SJCRH30 (cell line): ENCODE data around the gene CNTN5. TPM values are rescaled to one million over a fixed set of nuclear protein-coding genes. Genes with fewer than 3 reads are reported as not detected.
"Not testable (repeated sequence)": the region's sequence is repeated elsewhere in the genome, so short reads cannot be mapped to it uniquely, and the experiment has no call there.

Experiments used
- DNase-seq, 2 experiments: peaks; one replicate each; pipeline ENCODE4 v3.0.0-alpha.2; 2015 to 2020
- H3K27ac ChIP-seq: fragments of 250-450 bp; sonication (Bioruptor Pico); 2 replicates; pipeline ENCODE4 v1.5.1; 2020; ENCODE audit warnings: mild to moderate bottlenecking, moderate library complexity
- H3K27me3 ChIP-seq: fragments of 250-450 bp; sonication (Bioruptor Pico); 2 replicates; pipeline ENCODE4 v1.5.1; 2020; ENCODE audit warnings: mild to moderate bottlenecking, moderate library complexity
- H3K36me3 ChIP-seq: fragments of 250-450 bp; sonication (Bioruptor Pico); 2 replicates; pipeline ENCODE4 v1.5.1; 2020; ENCODE audit warnings: mild to moderate bottlenecking, moderate library complexity
- H3K4me1 ChIP-seq: fragments of 250-450 bp; sonication (Bioruptor Pico); 2 replicates; pipeline ENCODE4 v1.5.1; 2020; ENCODE audit warnings: mild to moderate bottlenecking, moderate library complexity
- H3K4me3 ChIP-seq: fragments of 250-450 bp; sonication (Bioruptor Pico); 2 replicates; pipeline ENCODE4 v1.5.1; 2020; ENCODE audit warnings: mild to moderate bottlenecking, moderate library complexity
- H3K9me3 ChIP-seq: fragments of 250-450 bp; sonication (Bioruptor Pico); replicated peaks from 2 replicates; pipeline ENCODE4 v1.5.1; 2020; ENCODE audit warnings: mild to moderate bottlenecking, moderate library complexity
- total RNA-seq: library from RNA; depleted of rRNA; stranded (reverse); fragments of >200 nt; shearing (Covaris generic); gene quantifications from 2 replicates; pipeline ENCODE4 v1.2.3, GENCODE V29; 2014

The CNTN5 gene
- total RNA-seq, 1 experiment from 2014 or later, result 0.34 TPM

DNA sequence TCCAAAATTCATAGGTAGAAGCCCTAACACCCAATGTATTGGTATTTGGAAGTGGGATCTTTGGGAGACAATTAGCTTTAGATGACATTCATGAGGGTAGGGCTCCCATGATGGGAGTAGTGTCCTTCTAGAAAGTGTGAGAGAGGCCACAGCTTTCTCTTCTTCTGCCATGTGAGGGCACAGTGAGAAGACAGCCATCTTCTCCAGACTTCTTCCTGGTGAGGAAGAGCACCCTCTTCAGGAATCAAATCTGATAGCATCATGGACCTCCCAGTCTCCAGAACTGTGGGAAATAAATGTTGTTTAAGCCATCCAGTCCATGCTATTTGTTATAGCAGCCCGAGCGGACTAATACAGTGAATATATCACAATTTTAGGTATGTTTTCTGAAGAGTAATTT lies 96.9 kb downstream of the CNTN5 start:
- H3K36me3 ChIP-seq, result no peaks in the 10 kb centered on the region
- DNase-seq, result no peak
- H3K9me3 ChIP-seq, result no peaks in the 10 kb centered on the region
- H3K27ac ChIP-seq, result no peak overlapping the region
- H3K27me3 ChIP-seq, result no peaks in the 10 kb centered on the region
- H3K4me3 ChIP-seq, result no peak overlapping the region
- H3K4me1 ChIP-seq, result no peaks in the 10 kb centered on the region

DNA sequence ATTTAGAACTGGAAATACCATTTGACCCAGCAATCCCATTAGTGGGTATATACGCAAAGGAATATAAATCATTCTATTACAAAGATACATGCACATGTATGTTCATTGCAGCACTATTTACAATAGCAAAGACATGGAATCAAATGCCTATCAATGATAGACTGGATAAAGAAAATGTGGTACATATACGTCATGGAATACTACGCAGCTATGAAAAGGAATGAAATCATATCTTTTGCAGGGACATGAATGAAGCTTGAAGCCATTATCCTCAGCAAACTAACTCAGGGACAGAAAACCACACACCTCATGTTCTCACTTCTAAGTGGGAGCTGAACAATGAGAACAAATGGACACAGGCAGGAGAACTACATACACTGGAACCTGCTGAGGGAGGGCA lies 113.1 kb downstream of the CNTN5 start:
- H3K36me3 ChIP-seq, DNase-seq, H3K9me3 ChIP-seq, H3K27me3 ChIP-seq, H3K4me3 ChIP-seq, H3K4me1 ChIP-seq, H3K27ac ChIP-seq: not testable (repeated sequence)

DNA sequence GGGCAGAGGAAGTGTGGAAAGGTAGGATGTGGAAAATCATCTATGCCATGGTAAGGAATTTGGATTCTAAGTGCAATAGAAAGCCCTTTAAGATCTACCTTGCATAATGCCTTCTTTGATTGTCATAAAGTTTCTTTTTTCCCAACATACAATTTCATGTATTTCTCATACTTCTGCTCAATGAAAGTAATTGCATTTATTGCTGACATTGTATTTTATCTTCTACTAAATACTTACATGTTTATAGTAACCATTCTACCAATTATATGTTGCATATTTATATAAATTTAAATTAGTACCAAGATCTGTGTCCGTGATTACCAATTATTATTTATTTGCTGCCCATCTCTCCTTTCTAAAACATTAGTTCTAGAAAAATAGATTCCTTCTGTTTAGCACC lies 114.8 kb downstream of the CNTN5 start:
- H3K4me1 ChIP-seq, result no peaks in the 10 kb centered on the region
- no peaks in the 10 kb centered on the region for H3K36me3 ChIP-seq
- no peaks in the 10 kb centered on the region for H3K27me3 ChIP-seq
- no peaks in the 10 kb centered on the region for H3K9me3 ChIP-seq
- no peak for DNase-seq
- no peak overlapping the region for H3K27ac ChIP-seq
- no peak overlapping the region for H3K4me3 ChIP-seq

DNA sequence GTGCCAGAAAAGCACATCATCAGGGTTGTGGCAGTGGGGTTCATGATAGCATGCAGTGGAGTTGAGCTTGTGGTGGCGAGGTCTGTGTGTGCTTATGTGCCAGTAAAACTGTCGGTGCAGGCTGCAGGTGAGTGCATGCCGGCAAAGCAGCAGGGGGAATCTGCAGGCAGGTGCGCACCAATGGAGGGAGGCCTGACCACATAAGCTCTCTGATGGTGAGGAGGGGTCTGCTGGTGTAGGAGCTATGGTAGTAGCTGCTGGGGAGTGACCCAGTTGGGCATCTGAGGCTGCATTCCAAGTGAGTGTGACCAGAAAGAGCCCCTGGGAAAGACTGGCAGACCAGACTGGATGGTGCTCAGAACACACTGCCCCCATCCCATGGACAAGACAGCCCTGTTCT lies 121.5 kb downstream of the CNTN5 start:
- H3K27me3 ChIP-seq, result no peaks in the 10 kb centered on the region
- H3K4me3 ChIP-seq, result no peak overlapping the region
- no peaks in the 10 kb centered on the region for H3K36me3 ChIP-seq
- no peak for DNase-seq
- H3K4me1 ChIP-seq, result no peaks in the 10 kb centered on the region
- no peak overlapping the region for H3K27ac ChIP-seq
- no peaks in the 10 kb centered on the region for H3K9me3 ChIP-seq

DNA sequence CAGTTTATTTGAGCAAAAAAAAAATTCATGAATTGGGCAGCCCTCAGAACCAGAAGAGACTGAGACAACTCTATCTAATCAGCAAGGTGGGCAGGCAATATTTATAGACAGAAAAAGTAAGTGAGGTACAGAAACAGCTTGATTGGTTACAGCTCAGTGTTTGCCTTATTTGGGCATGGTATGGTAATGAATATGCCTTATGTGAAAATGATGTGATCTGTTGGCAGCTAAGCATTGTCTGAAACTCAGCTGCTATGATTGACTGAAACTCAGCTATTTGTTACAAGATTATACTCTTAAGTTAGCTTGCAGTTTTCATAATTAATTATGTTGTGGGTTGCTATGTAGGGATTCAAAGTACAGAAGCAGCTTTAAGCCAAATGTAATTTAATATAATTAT lies 127.6 kb downstream of the CNTN5 start:
- Histone ChIP-seq H3K4me1 (no peaks in the 10 kb centered on the region), H3K4me3 (no peak overlapping the region), H3K36me3 (no peaks in the 10 kb centered on the region), H3K9me3 (no peaks in the 10 kb centered on the region), H3K27ac (no peak overlapping the region), H3K27me3 (no peaks in the 10 kb centered on the region)
- DNase-seq, result no peak

DNA sequence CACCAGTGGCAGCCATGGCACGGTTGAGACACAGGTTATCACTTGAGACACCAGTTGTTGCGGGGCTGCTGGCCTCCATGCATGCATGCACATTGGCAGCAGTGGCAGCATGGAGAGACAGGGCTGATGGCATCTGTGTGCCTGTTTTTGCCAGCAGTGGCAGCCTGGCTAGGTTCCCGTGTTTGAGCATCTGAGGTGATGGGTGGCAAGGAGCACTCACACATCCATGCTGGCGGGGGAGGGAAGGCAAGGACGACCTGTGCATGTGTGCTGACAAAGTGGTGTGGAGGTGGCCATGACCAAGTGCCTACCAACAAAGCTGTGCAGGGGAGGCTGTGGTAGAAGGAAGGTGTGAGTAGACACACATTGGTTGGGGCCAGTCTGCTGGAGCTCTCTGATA lies 133.5 kb downstream of the CNTN5 start:
- Histone ChIP-seq H3K27ac (no peak overlapping the region), H3K9me3 (no peaks in the 10 kb centered on the region), H3K4me1 (no peaks in the 10 kb centered on the region), H3K27me3 (no peaks in the 10 kb centered on the region), H3K36me3 (no peaks in the 10 kb centered on the region), H3K4me3 (no peak overlapping the region)
- no peak for DNase-seq

DNA sequence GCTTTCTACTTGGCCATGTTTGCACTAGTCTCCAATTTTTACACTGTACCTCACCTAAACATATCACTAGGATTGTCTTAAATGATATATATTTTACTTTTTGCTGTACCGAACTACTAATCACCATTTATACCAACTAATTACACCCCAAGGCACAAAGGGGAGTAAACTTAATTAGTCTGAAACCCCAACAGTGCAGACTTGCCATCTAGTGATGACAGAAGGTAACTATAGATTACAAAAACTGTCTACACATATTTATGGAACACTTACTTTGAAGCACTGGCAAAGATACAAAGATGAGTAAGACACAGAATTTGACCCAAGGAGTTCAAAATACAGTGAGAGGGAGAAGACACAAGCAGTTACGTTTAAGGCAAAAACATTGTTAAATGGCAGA lies 139.7 kb downstream of the CNTN5 start:
- Histone ChIP-seq H3K36me3 (no peaks in the 10 kb centered on the region), H3K27me3 (no peaks in the 10 kb centered on the region), H3K4me1 (no peaks in the 10 kb centered on the region), H3K4me3 (no peak overlapping the region), H3K27ac (no peak overlapping the region), H3K9me3 (no peaks in the 10 kb centered on the region)
- no peak for DNase-seq

DNA sequence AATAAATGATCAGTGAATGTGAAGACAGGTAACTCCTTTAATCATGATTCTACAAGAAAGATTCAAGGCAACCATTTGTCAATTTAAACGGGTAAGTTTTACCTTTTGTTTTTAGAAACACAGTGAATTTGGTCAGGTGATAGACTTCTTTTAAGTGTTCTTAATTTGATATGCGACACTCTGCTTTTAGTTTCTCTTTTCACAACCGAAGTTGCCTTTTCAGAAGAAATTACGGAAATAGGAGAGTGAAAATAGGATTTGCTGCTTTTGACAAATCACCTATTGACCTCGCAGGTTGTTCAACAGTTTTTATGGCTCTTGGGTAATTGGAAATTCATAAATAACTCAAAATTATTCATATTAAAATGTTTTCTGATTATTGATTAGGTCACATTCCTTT lies 142.1 kb downstream of the CNTN5 start:
- Histone ChIP-seq H3K4me3 (no peak overlapping the region), H3K27me3 (no peaks in the 10 kb centered on the region), H3K4me1 (no peaks in the 10 kb centered on the region), H3K9me3 (no peaks in the 10 kb centered on the region), H3K27ac (no peak overlapping the region), H3K36me3 (no peaks in the 10 kb centered on the region)
- DNase-seq, result no peak

DNA sequence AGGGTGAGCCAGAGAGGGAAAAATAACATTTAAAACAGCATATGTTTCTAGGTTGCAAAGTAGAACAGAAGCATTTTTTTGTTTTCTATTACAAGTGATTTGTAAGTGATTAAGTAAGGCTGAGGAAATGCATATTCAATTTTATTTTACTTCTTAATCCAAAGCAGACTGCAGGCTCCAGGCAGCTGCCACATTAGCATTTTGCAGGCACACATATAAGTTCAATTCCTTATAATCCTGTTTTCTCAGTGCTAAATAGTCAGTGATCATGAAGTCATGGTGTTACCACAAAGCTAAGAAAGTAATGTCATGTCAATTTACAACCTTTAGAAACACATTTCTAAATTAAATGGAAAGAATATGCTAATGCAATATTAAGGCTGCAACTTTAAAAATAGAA lies 149.8 kb downstream of the CNTN5 start:
- Histone ChIP-seq H3K9me3 (no peaks in the 10 kb centered on the region), H3K27ac (no peak overlapping the region), H3K4me3 (no peak overlapping the region), H3K4me1 (no peaks in the 10 kb centered on the region), H3K36me3 (no peaks in the 10 kb centered on the region), H3K27me3 (no peaks in the 10 kb centered on the region)
- DNase-seq, result no peak

DNA sequence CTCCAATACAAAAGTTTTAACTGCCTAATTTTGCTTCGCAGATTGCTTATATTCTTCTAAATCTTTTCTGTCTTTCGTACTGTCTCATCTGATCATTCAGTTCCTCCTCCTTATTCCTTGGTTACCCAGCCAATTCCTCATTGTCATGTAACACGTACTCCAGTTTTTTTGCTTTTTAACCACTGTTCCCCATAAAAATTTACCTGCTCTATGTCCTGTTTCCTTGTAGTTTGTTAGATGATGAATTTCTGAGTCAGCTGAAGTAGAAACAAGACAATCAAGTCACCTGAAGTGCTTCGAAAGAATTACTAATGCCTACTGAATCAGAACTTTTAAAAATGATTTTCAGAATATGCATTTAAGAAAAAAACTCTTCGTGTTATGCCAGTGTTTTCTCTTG lies 150.6 kb downstream of the CNTN5 start:
- no peaks in the 10 kb centered on the region for H3K4me1 ChIP-seq
- no peak overlapping the region for H3K27ac ChIP-seq
- H3K4me3 ChIP-seq, result no peak overlapping the region
- H3K36me3 ChIP-seq, result no peaks in the 10 kb centered on the region
- DNase-seq, result no peak
- H3K27me3 ChIP-seq, result no peaks in the 10 kb centered on the region
- H3K9me3 ChIP-seq, result no peaks in the 10 kb centered on the region

DNA sequence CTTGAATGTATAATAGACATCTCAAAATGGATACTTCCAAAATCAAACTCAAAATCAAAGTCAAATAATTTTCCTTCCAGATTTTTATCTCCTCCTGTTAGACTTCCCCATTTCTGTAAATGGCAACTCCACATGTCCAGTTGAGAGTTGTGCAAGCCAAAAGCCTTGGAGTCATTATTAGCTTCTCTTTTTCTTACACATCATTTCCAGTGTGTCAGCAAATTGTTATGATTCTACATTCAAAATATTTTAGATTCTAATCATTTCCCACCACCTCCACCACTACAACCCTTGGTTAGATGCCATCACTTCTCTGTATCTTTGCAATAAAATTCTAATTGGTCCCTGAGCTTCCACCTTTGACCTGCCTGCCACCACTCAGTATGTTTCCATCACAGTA lies 155.7 kb downstream of the CNTN5 start:
- H3K9me3 ChIP-seq, result no peaks in the 10 kb centered on the region
- H3K4me3 ChIP-seq, result no peak overlapping the region
- no peaks in the 10 kb centered on the region for H3K4me1 ChIP-seq
- no peak overlapping the region for H3K27ac ChIP-seq
- H3K36me3 ChIP-seq, result no peaks in the 10 kb centered on the region
- no peak for DNase-seq
- no peaks in the 10 kb centered on the region for H3K27me3 ChIP-seq

DNA sequence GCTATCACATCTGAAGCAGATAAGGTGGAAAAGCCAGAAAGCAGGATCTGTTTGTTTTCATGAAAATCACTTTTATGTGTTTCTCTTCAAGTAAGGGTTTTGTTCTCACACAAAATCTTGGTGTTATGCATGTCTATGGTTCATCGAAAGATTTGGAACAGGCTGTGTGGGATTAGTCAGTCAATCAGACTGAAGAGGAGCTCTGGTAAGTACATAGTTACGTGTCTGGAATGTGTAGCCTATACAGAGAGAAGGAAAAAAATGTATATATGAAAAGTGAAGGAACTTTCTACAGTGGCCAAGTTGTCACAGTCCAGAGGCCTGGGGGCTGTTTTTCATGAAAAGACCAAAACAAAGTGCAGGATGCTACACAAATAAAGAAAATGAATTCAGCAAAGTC lies 156.7 kb downstream of the CNTN5 start:
- H3K27ac ChIP-seq, result no peak overlapping the region
- DNase-seq, result no peak

DNA sequence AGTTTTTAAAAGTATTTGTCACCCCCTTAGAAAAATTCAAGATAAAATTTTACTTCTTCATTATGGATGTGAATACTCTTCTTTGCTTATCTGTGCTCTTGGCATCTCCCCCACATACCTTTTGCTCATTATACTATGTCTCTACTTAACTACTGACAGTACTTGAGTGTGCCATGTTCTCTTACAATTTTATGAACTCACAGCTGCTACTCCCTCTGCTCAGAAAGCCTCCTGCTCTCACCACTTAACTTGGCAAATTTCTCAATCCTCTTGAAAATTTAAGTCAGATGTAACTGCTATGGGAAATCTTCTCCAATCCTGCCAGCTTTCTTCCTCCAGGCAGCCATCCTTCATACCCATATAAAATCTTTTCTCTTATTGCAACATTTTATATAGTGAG lies 163.4 kb downstream of the CNTN5 start:
- no peaks in the 10 kb centered on the region for H3K9me3 ChIP-seq
- H3K27ac ChIP-seq, result no peak overlapping the region
- H3K4me1 ChIP-seq, result no peaks in the 10 kb centered on the region
- H3K27me3 ChIP-seq, result no peaks in the 10 kb centered on the region
- no peak overlapping the region for H3K4me3 ChIP-seq
- DNase-seq, result no peak
- H3K36me3 ChIP-seq, result no peaks in the 10 kb centered on the region

More for the DNA sequence above, 156.7 kb downstream of the CNTN5 start:
- no peaks in the 10 kb centered on the region for H3K4me1 ChIP-seq
- no peaks in the 10 kb centered on the region for H3K9me3 ChIP-seq
- H3K27me3 ChIP-seq, result no peaks in the 10 kb centered on the region
- no peak overlapping the region for H3K4me3 ChIP-seq
- H3K36me3 ChIP-seq, result no peaks in the 10 kb centered on the region

DNA sequence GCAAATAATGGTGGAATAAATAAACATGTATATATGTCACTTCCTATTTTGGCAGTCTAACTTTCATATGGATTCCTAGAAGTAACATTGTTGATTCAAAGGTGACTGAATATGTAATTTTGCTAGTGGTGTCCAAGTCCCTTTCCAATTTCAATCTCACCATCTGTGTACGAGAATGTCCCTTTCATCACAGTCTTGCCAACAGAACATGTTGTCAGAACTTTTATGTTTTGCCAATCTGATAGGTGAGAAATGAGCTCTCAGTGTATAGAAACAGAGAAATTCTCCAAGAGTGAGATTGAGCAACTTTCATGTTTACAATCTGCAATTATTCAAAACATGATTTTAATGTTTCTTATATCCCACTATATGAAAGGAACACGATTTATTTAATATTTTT lies 167.5 kb downstream of the CNTN5 start:
- no peak for DNase-seq
- Histone ChIP-seq H3K4me1 (no peaks in the 10 kb centered on the region), H3K27me3 (no peaks in the 10 kb centered on the region), H3K36me3 (no peaks in the 10 kb centered on the region), H3K4me3 (no peak overlapping the region), H3K27ac (no peak overlapping the region), H3K9me3 (no peaks in the 10 kb centered on the region)

DNA sequence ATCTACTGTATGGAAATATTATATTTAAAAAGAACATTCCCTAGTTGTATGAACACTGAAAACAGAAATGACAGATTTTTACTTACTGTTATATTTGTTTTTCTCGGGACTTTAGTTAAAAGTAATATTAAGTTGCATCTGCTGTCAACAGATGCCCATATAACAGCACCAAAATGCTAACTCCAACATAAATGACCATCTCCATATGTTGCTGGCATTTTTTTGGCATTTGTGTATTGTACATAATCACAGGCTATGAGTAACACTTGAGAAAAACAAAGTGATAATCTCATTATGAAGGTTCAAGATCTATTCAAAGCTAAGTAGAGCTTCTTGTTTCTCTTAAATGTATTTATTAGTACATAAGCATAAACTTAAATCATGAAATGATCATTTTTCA lies 172.0 kb downstream of the CNTN5 start:
- Histone ChIP-seq H3K27me3 (no peaks in the 10 kb centered on the region), H3K4me1 (no peaks in the 10 kb centered on the region), H3K36me3 (no peaks in the 10 kb centered on the region), H3K9me3 (no peaks in the 10 kb centered on the region), H3K4me3 (no peak overlapping the region), H3K27ac (no peak overlapping the region)
- no peak for DNase-seq

DNA sequence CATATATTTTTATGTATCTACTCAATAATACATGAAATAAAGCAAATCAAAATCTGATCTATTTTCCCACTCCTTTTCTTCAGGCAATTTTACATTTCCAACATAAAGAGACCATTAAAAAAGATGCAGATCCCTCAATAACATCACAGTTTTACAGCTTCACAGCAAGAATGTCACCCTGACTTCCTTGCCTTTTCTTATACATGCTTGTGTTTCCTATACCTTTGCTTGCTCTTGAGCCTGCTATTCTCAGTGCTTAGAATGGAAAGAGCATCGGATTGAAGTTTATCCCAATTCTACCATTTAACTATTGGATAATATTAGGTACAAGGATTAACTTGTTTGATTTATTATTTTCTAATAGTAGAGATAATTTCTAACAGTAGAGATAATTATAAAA lies 176.7 kb downstream of the CNTN5 start:
- Histone ChIP-seq H3K4me3 (no peak overlapping the region), H3K36me3 (no peaks in the 10 kb centered on the region), H3K27me3 (no peaks in the 10 kb centered on the region), H3K4me1 (no peaks in the 10 kb centered on the region), H3K27ac (no peak overlapping the region), H3K9me3 (no peaks in the 10 kb centered on the region)
- no peak for DNase-seq

DNA sequence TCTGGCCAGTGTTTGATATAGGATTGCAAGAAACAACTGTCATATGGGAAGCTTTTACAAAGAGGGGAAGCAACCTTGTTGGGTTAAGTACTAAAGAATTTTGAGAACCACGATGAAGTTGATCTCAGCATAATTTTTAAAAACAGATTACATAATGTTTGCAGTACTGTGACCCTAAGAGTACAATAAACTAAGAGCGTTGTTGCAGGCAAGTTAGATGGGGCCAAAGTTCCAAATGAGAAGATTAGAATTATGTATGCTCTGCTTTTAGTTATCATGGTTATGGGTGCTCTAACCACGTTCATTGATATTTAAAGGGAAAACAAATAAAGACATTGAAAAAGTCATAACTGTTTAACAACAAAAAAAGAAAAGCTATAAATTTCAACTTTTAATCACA lies 177.5 kb downstream of the CNTN5 start:
- H3K27me3 ChIP-seq, result no peaks in the 10 kb centered on the region
- no peaks in the 10 kb centered on the region for H3K9me3 ChIP-seq
- H3K36me3 ChIP-seq, result no peaks in the 10 kb centered on the region
- H3K27ac ChIP-seq, result no peak overlapping the region
- no peaks in the 10 kb centered on the region for H3K4me1 ChIP-seq
- no peak for DNase-seq
- no peak overlapping the region for H3K4me3 ChIP-seq
